Measurements from ENCODE around the gene C1D.
"Not testable (repeated sequence)": the region's sequence is repeated elsewhere in the genome, so short reads cannot be mapped to it uniquely, and the experiment has no call there.

Gene C1D

GRCh38 chr2:67999332-67999731, 63.5 kb downstream of the C1D start:
- no peak for DNase-seq (ENCODE audit: low read depth)

DNA sequence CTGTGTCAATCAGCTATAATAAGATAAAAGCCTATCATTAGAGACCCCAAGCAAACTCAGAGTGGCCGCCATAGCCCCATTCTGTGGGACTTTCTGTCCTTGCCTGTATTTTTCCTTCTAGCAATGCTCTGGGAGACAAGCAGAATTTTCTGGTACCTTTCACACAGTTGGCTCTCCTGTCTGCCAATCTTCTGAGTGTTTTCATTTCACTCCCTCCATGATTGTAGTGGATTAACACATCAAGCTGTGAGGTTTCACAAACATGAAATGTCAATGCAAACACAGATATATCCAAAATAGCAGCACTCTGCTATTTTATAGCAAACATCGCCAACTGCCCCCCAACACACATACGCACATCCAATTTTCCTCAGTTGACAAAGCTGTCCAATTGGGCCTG, 64.9 kb downstream of the C1D start:
- DNase-seq (ENCODE audit: low read depth), result peak; percentile 55

GRCh38 chr2:67997528-67997900, 65.3 kb downstream of the C1D start:
- DNase-seq (ENCODE audit: low read depth), result peak; percentile 96

DNA sequence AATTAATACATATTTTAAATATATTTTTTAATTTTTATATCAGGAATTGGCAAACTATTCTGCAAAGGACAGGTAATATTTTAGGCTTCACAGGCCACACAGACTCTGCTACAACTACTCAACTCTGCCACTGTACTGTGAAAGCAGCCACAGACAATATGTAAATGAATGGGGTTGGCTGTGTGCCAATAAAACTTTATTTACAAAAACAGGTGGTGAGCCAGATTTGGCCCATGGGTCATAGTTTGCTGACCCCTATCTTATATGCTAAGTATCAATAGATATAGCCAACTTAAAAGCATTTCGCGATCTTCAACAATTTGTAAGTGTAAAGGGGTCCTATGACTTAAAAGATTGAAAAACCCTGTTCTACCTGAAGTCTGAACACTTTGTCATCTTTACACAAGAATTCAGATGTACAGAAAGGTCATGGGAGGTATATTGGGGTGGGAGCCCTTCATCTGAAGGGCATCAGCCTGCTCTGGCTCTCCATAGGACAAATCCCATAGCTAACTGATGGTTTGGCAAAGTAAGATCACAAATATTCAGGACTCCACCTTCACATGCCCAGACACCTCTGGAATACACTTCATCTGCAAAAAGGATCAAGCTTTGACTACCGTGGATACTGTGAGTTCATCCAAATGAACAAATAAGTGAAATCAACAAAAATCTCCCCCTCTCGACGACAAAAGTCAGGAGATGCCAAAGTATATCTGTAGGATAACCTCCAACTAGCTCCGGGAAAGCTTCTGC, 65.9 kb downstream of the C1D start:
- peak; percentile 21 for DNase-seq (ENCODE audit: low read depth)

GRCh38 chr2:67994716-67995115, 68.1 kb downstream of the C1D start:
- DNase-seq (ENCODE audit: low read depth), result no peak

- DNase-seq (ENCODE audit: low read depth), result not testable (repeated sequence)
Observed at GRCh38 chr2:67994069-67994468, 68.7 kb downstream of the C1D start.

DNA sequence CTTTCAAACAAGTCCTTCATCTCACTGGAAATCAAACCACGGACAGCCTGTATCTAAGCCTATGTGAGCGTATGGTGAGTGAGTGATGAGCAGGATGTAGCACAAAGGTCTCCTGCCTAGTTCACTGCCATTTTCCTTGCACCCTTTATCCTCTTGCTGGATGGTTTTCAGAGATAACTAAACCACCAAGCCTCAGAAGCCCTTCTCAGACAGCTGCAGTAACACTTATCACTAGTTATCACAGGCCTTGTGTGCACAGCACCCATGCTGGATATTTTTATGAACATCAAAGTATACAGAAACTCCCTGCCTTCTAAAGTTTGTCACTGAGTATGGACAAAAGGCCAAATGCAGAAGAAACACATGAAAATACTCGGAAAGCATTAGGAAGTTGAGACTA, 69.5 kb downstream of the C1D start:
- DNase-seq (ENCODE audit: low read depth), result no peak

GRCh38 chr2:67991456-67991855, 71.3 kb downstream of the C1D start:
- DNase-seq (ENCODE audit: low read depth), result no peak
